NCI-H1105 (cell line): ENCODE data around the gene APBB3.

Experiments used
- DNase-seq: peaks from one replicate; lab custom pipeline; 2025; lab: John Stamatoyannopoulos, UW

The APBB3 gene

GRCh38 chr5:140575309-140575708 lies 10.9 kb upstream of the APBB3 start:
- no peak for DNase-seq

- DNase-seq: no peak
These were observed 9.8 kb upstream of the APBB3 start for GRCh38 chr5:140574165-140574564.

GRCh38 chr5:140573683-140574082 lies 9.3 kb upstream of the APBB3 start:
- DNase-seq: no peak

- DNase-seq: no peak
These were observed 6.7 kb upstream of the APBB3 start for GRCh38 chr5:140571105-140571504.

GRCh38 chr5:140570488-140570887 lies 6.1 kb upstream of the APBB3 start:
- DNase-seq: no peak

GRCh38 chr5:140570058-140570457 lies 5.7 kb upstream of the APBB3 start:
- DNase-seq: no peak

- no peak for DNase-seq
These were observed 4.8 kb upstream of the APBB3 start for GRCh38 chr5:140569197-140569596.

GRCh38 chr5:140568443-140569063 lies 4.2 kb upstream of the APBB3 start:
- DNase-seq: no peak

GRCh38 chr5:140567871-140568270 lies 3.5 kb upstream of the APBB3 start:
- no peak for DNase-seq

- no peak for DNase-seq
These were observed 2.9 kb upstream of the APBB3 start for GRCh38 chr5:140567136-140567818.

GRCh38 chr5:140566665-140567064 lies 2.3 kb upstream of the APBB3 start:
- no peak for DNase-seq

- no peak for DNase-seq
These were observed 1.3 kb upstream of the APBB3 start for GRCh38 chr5:140565780-140566095.

- no peak for DNase-seq
These were observed 804 bp upstream of the APBB3 start for GRCh38 chr5:140565024-140565779.

GRCh38 chr5:140563596-140563995 lies 802 bp downstream of the APBB3 start:
- DNase-seq: no peak

GRCh38 chr5:140561753-140562523 lies 2.5 kb downstream of the APBB3 start:
- DNase-seq: no peak

GRCh38 chr5:140560227-140560626 lies 4.2 kb downstream of the APBB3 start:
- no peak for DNase-seq

- no peak for DNase-seq
These were observed 5.9 kb downstream of the APBB3 start for GRCh38 chr5:140558542-140558941.

GRCh38 chr5:140557965-140558364 lies 6.4 kb downstream of the APBB3 start:
- DNase-seq: no peak

GRCh38 chr5:140557136-140557805 lies 7.1 kb downstream of the APBB3 start, which contains the start of gene SRA1:
SRA1 (minus strand) TSS chr5:140557473; CDS start chr5:140557452, 21 bp downstream.
- peak; percentile 78 for DNase-seq

- no peak for DNase-seq
These were observed 8.0 kb downstream of the APBB3 start for GRCh38 chr5:140556438-140556837.

- DNase-seq: no peak
These were observed 8.6 kb downstream of the APBB3 start for GRCh38 chr5:140555747-140556312.

- no peak for DNase-seq
These were observed 9.9 kb downstream of the APBB3 start for GRCh38 chr5:140554454-140554853.
